HEK293T (cell line): ENCODE results near the gene FMNL1.

Experiments used
- CTCF ChIA-PET: fragments of 350-600 bp; formaldehyde crosslinking; extraction: SDS; loops from one replicate; lab custom pipeline; 2021; ENCODE audit warnings: antibody characterized with exemption, inconsistent platforms; lab: Yijun Ruan, JAX
- POLR2A ChIA-PET: fragments of 350-600 bp; formaldehyde crosslinking; extraction: SDS; loops from one replicate; lab custom pipeline; 2020; ENCODE audit warnings: antibody characterized with exemption, inconsistent platforms; lab: Yijun Ruan, JAX
- DNase-seq: peaks from one replicate; pipeline ENCODE4 v3.0.0; 2012; ENCODE audit warnings: mixed read lengths; ENCODE audit errors: extremely low spot score
- ARNT ChIP-seq: fragments of 450-650 bp; IDR thresholded peaks from 2 replicates; pipeline ENCODE4 v1.6.1; 2017; ENCODE audit warnings: mild to moderate bottlenecking
- BHLHE40 ChIP-seq: fragments of 450-650 bp; IDR thresholded peaks from 2 replicates; pipeline ENCODE4 v1.6.1; 2016; ENCODE audit warnings: mild to moderate bottlenecking, moderate library complexity, borderline replicate concordance
- CTBP1 ChIP-seq: fragments of 450-650 bp; IDR thresholded peaks from 2 replicates; pipeline ENCODE4 v1.6.1; 2016; ENCODE audit warnings: borderline replicate concordance
- ELF4 ChIP-seq: fragments of 450-650 bp; IDR thresholded peaks from 2 replicates; pipeline ENCODE4 v1.6.1; 2017; ENCODE audit warnings: antibody characterized with exemption
- FOXA1 ChIP-seq: fragments of 450-650 bp; IDR thresholded peaks from 2 replicates; pipeline ENCODE4 v1.6.1; 2016; ENCODE audit warnings: mild to moderate bottlenecking
- FOXK2 ChIP-seq: fragments of 450-650 bp; IDR thresholded peaks from 2 replicates; pipeline ENCODE4 v1.6.1; 2016; ENCODE audit warnings: mild to moderate bottlenecking
- FOXM1 ChIP-seq: fragments of 450-650 bp; IDR thresholded peaks from 2 replicates; pipeline ENCODE4 v1.6.1; 2017; ENCODE audit warnings: mild to moderate bottlenecking, borderline replicate concordance
- HDGF ChIP-seq: fragments of 450-650 bp; IDR thresholded peaks from 2 replicates; pipeline ENCODE4 v1.6.1; 2017; ENCODE audit warnings: antibody characterized with exemption, borderline replicate concordance
- L3MBTL2 ChIP-seq: fragments of 450-650 bp; conservative IDR thresholded peaks from 2 replicates; pipeline ENCODE4 v1.6.1; 2016; ENCODE audit warnings: mild to moderate bottlenecking
- LEF1 ChIP-seq: fragments of 450-650 bp; IDR thresholded peaks from 2 replicates; pipeline ENCODE4 v1.6.1; 2017; ENCODE audit warnings: mild to moderate bottlenecking, borderline replicate concordance
- NFRKB ChIP-seq: fragments of 450-650 bp; IDR thresholded peaks from 2 replicates; pipeline ENCODE4 v1.6.1; 2016; ENCODE audit warnings: mild to moderate bottlenecking, moderate library complexity
- PKNOX1 ChIP-seq: fragments of 450-650 bp; IDR thresholded peaks from 2 replicates; pipeline ENCODE4 v1.6.1; 2016
- SP1 ChIP-seq: fragments of 450-650 bp; IDR thresholded peaks from 2 replicates; pipeline ENCODE4 v1.6.1; 2017
- SUZ12 ChIP-seq: fragments of 450-650 bp; IDR thresholded peaks from 2 replicates; pipeline ENCODE4 v1.6.1; 2016; ENCODE audit warnings: mild to moderate bottlenecking
- TARDBP ChIP-seq: fragments of 450-650 bp; IDR thresholded peaks from 2 replicates; pipeline ENCODE4 v1.6.1; 2016
- ZNF384 ChIP-seq: fragments of 450-650 bp; IDR thresholded peaks from 2 replicates; pipeline ENCODE4 v1.6.1; 2016

The FMNL1 gene

GRCh38 chr17:45284176-45285140, 62.8 kb downstream of the FMNL1 start:
- ChIA-PET POLR2A (interaction anchor here (0.8 kb wide), 1 partner anchor 124 kb away, joined by 3 read pairs; no protein-coding TSS in a partner anchor), CTCF (interaction anchor here (0.5 to 1.1 kb wide), 3 partner anchors 29 to 101 kb away, joined by 3 to 6 read pairs (median 3); no protein-coding TSS in a partner anchor)
- no peak for DNase-seq
- no peak for TF ChIP-seq FOXK2
- no peak for TF ChIP-seq SUZ12
- TF ChIP-seq SP1 = no peak
- TF ChIP-seq FOXM1 = no peak

GRCh38 chr17:45286286-45286685, 64.6 kb downstream of the FMNL1 start:
- ChIA-PET POLR2A (interaction anchor here (1.6 kb wide), 1 partner anchor 88 kb away, joined by 3 read pairs; no protein-coding TSS in a partner anchor), CTCF (interaction anchor here (1.2 kb wide), 1 partner anchor 9 kb away, joined by 7 read pairs; no protein-coding TSS in a partner anchor)
- TF ChIP-seq ZNF384 (no peak), L3MBTL2 (no peak), PKNOX1 (no peak), CTBP1 (no peak), TARDBP (no peak), NFRKB (no peak), ARNT (no peak), BHLHE40 (no peak), LEF1 (no peak), SUZ12 (no peak), ELF4 (no peak), SP1 (no peak), HDGF (no peak), FOXA1 (no peak), FOXK2 (no peak), FOXM1 (no peak)
- no peak for DNase-seq

- ChIA-PET POLR2A (interaction anchor here (0.8 to 1.6 kb wide), 3 partner anchors 23 to 86 kb away, joined by 3 read pairs; no protein-coding TSS in a partner anchor), CTCF (interaction anchor here (0.9 to 1.4 kb wide), 3 partner anchors 10 to 19 kb away, joined by 3 to 7 read pairs (median 4); no protein-coding TSS in a partner anchor)
- no peak for DNase-seq
- TF ChIP-seq CTBP1 (no peak), ELF4 (no peak), FOXK2 (no peak), SUZ12 (no peak), TARDBP (no peak), NFRKB (no peak), SP1 (no peak), FOXM1 (no peak), ZNF384 (no peak), HDGF (no peak), BHLHE40 (no peak), LEF1 (no peak), ARNT (no peak), FOXA1 (no peak), PKNOX1 (no peak), L3MBTL2 (no peak)
Observed at GRCh38 chr17:45287526-45288500, 66.1 kb downstream of the FMNL1 start.

GRCh38 chr17:45288825-45289224, 67.1 kb downstream of the FMNL1 start:
- TF ChIP-seq SP1 (no peak), FOXA1 (no peak), LEF1 (no peak), ZNF384 (no peak), FOXK2 (no peak), TARDBP (no peak), NFRKB (no peak), L3MBTL2 (no peak), CTBP1 (no peak)
- ChIA-PET CTCF (interaction anchor here (0.9 kb wide), 1 partner anchor 12 kb away, joined by 4 read pairs; no protein-coding TSS in a partner anchor), POLR2A (no interaction called here)
- no peak for DNase-seq

- ChIA-PET POLR2A (no interaction called here), CTCF (no interaction called here)
- DNase-seq = no peak
- TF ChIP-seq ARNT (no peak), CTBP1 (no peak), SUZ12 (no peak), FOXM1 (no peak), TARDBP (no peak), FOXA1 (no peak), ELF4 (no peak), FOXK2 (no peak), SP1 (no peak), ZNF384 (no peak), LEF1 (no peak), NFRKB (no peak), L3MBTL2 (no peak)
Observed at GRCh38 chr17:45289301-45290268, 67.9 kb downstream of the FMNL1 start.
